Neuronal stem cell (in vitro differentiated cells): ENCODE results near the gene STAT5A.

Experiments
- DNase-seq: peaks from one replicate; pipeline ENCODE4 v3.0.0-alpha.2; 2013; ENCODE audit warnings: low spot score
- H2AFZ ChIP-seq: one replicate; pipeline ENCODE4 v1.6.1; 2013; ENCODE audit warnings: mild to moderate bottlenecking, low read length, inconsistent platforms
- H2AK5ac ChIP-seq: 2 replicates; pipeline ENCODE4 v1.6.1; 2013; ENCODE audit warnings: low read depth, mild to moderate bottlenecking, inconsistent platforms, low read length, moderate library complexity, mixed read lengths
- H2BK120ac ChIP-seq: 2 replicates; pipeline ENCODE4 v1.6.1; 2013; ENCODE audit warnings: low read depth, mild to moderate bottlenecking, inconsistent platforms, low read length, moderate library complexity, mixed read lengths
- H2BK12ac ChIP-seq: one replicate; pipeline ENCODE4 v1.6.1; 2013; ENCODE audit warnings: low read length, inconsistent platforms
- H2BK15ac ChIP-seq: 2 replicates; pipeline ENCODE4 v1.6.1; 2013; ENCODE audit warnings: mild to moderate bottlenecking, low read length, inconsistent platforms, mixed read lengths
- H2BK5ac ChIP-seq: one replicate; pipeline ENCODE4 v1.6.1; 2013; ENCODE audit warnings: inconsistent platforms, mild to moderate bottlenecking, low read length, moderate library complexity
- H3K14ac ChIP-seq: one replicate; pipeline ENCODE4 v1.6.1; 2013; ENCODE audit warnings: low read length, inconsistent platforms
- H3K18ac ChIP-seq: 2 replicates; pipeline ENCODE4 v1.6.1; 2013; ENCODE audit warnings: low read length, inconsistent platforms
- H3K23ac ChIP-seq: 2 replicates; pipeline ENCODE4 v1.6.1; 2013; ENCODE audit warnings: low read depth, mild to moderate bottlenecking, mixed read lengths, low read length, inconsistent platforms; ENCODE audit not compliant: poor library complexity
- H3K27ac ChIP-seq: replicated peaks from 3 replicates; pipeline ENCODE4 v1.5.1; 2013; ENCODE audit warnings: low read length, inconsistent platforms
- H3K27me3 ChIP-seq, 3 experiments: 2 replicates each; pipeline ENCODE4 v1.6.1; 2013; ENCODE audit warnings: low read length in 3 of 3, mild to moderate bottlenecking in 2 of 3, inconsistent platforms in 1 of 3, low read depth in 1 of 3, mixed read lengths in 1 of 3, moderate library complexity in 1 of 3; ENCODE audit not compliant: control insufficient read depth in 3 of 3, insufficient read depth in 3 of 3
- H3K36me3 ChIP-seq, 2 donors: replicated peaks in 1 of 2; 2 replicates each; pipeline ENCODE4 v1.6.1; 2013; ENCODE audit warnings: low read length in 2 of 2; ENCODE audit not compliant: control insufficient read depth in 2 of 2, insufficient read depth in 2 of 2
- H3K4ac ChIP-seq: 2 replicates; pipeline ENCODE4 v1.6.1; 2013; ENCODE audit warnings: inconsistent platforms, mild to moderate bottlenecking, low read length, moderate library complexity
- H3K4me1 ChIP-seq, 2 donors: 1 replicate in 1 of 2; 2 replicates in 1 of 2; pipeline ENCODE4 v1.6.1; 2013; ENCODE audit warnings: low read length in 2 of 2, low read depth in 1 of 2; ENCODE audit not compliant: control insufficient read depth in 2 of 2, insufficient read depth in 1 of 2
- H3K4me2 ChIP-seq: one replicate; pipeline ENCODE4 v1.6.1; 2013; ENCODE audit warnings: mild to moderate bottlenecking, low read length, inconsistent platforms; ENCODE audit not compliant: insufficient read depth, poor library complexity, severe bottlenecking
- H3K4me3 ChIP-seq, 2 donors: 2 replicates each; pipeline ENCODE4 v1.5.1; 2013; ENCODE audit warnings: low read length in 2 of 2, mild to moderate bottlenecking in 2 of 2, inconsistent platforms in 1 of 2, moderate library complexity in 1 of 2
- H3K79me1 ChIP-seq: one replicate; pipeline ENCODE4 v1.6.1; 2013; ENCODE audit warnings: low read depth, mild to moderate bottlenecking, inconsistent platforms, low read length, moderate library complexity
- H3K9ac ChIP-seq: one replicate; pipeline ENCODE4 v1.6.1; 2013; ENCODE audit warnings: mild to moderate bottlenecking, low read depth, low read length, inconsistent platforms; ENCODE audit not compliant: poor library complexity
- H3K9me3 ChIP-seq, 2 donors: replicated peaks in 1 of 2; 2 replicates each; pipeline versions ENCODE3 to v1.6.1; 2013; ENCODE audit warnings: low read length in 2 of 2, mild to moderate bottlenecking in 2 of 2, inconsistent platforms in 1 of 2, low read depth in 1 of 2, mixed read lengths in 1 of 2, moderate library complexity in 1 of 2; ENCODE audit not compliant: control insufficient read depth in 2 of 2, insufficient read depth in 1 of 2
- H4K8ac ChIP-seq: one replicate; pipeline ENCODE4 v1.6.1; 2013; ENCODE audit warnings: low read depth, mild to moderate bottlenecking, inconsistent platforms, low read length, moderate library complexity
- H4K91ac ChIP-seq: one replicate; pipeline ENCODE4 v1.6.1; 2013; ENCODE audit warnings: low read length, low read depth, mild to moderate bottlenecking, inconsistent platforms; ENCODE audit not compliant: poor library complexity
- WGBS, 2 donors: extraction: QIAGEN DNeasy Blood & Tissue Kit; methylation state at CpG; one replicate each; pipeline ENCODE4 v1.1.7; 2013; ENCODE audit warnings: missing lambda C conversion rate in 2 of 2, mixed read lengths in 1 of 2; ENCODE audit not compliant: insufficient read length in 2 of 2, insufficient replicate concordance in 1 of 2; ENCODE audit errors: extremely low coverage in 2 of 2; 5-methylcytosine and 5-hydroxymethylcytosine counted together

Gene STAT5A

DNA sequence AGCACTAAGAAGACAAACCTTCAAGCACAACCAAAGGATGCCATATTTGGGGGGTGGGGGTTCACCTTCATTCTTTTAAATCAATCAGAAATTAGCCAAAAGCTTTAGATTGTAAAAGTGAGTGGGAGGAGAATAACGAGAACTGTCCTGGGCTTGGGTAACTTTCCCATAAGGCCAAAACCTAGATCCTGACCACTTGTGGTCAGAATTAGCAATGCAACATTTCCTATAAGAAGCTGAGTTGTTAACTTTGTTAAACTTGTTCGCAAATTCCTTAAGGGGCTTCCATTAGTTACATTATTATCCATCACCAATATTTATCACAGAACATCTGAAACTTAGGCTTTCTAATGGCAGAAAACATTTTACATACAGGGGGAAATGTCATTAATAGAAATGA lies 37.2 kb upstream of the STAT5A start:
- no peaks in the 10 kb centered on the region for H3K79me1 ChIP-seq
- H3K27me3 ChIP-seq, result no peaks in the 10 kb centered on the region
- no peak overlapping the region for H2BK5ac ChIP-seq
- H3K14ac ChIP-seq, result no peak overlapping the region
- WGBS, 2 donors, result no CpG with 5 or more reads among the region's 2 CpGs
- no peaks in the 10 kb centered on the region for H3K36me3 ChIP-seq
- no peak overlapping the region for H3K4me3 ChIP-seq
- no peak overlapping the region for H2BK120ac ChIP-seq
- H3K4me1 ChIP-seq, result peaks cover 5 to 8% of the 10 kb centered on the region in 2 donors
- no peak overlapping the region for H2AFZ ChIP-seq
- no peaks in the 10 kb centered on the region for H3K9me3 ChIP-seq
- no peak overlapping the region for H2BK12ac ChIP-seq
- no peak overlapping the region for H3K23ac ChIP-seq
- no peak overlapping the region for H2BK15ac ChIP-seq
- no peak overlapping the region for H3K4ac ChIP-seq
- no peak overlapping the region for H3K4me2 ChIP-seq
- no peak overlapping the region for H2AK5ac ChIP-seq
- no peak overlapping the region for H4K8ac ChIP-seq
- no peak overlapping the region for H3K9ac ChIP-seq
- no peak overlapping the region for H3K18ac ChIP-seq
- H4K91ac ChIP-seq, result no peak overlapping the region
- H3K27ac ChIP-seq, result no peak overlapping the region
- no peak for DNase-seq

DNA sequence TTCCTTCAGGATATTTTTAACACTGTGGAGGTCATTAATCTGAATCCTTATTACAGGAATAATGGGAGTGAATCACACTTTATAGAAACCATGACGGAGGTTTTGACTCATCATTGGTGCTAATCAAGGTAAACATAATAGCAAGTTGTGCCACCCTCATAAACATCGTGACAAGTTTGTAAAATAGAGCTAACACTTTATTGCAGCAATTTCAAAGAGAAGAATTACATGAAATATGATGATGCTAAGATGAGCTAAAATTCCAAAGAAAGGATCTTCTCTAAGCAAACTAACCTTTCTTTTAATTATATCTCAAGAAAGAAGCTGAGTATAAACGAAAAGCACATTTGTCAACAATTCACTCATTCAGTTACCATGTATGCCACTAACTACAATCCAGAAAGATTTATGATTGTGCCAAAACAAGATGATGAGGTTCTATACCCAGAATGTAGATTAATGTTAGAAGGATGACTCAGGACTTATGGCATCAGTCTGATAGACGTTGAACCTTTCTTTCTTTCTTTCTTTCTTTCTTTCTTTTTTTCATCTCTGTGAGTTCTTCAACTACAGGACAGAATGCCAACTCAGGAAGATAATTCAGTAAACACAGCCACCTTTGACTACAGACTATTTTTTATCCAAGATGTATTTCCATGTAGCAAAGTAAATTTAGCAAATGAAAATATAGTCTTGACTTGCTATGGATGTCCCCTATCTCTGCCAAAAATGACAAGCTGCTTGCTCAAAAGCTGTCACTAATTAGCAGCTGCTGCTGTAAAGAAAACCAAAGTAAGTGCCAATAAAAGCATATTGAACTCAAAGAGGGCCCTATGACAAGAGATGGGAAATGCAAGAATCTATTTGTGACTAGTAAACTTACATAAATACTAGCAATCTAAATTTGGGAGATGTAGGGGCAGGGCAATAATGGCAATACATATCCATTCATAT lies 35.4 kb upstream of the STAT5A start:
- Histone ChIP-seq H2BK120ac (no peak overlapping the region), H3K4me1 (peaks cover 5 to 8% of the 10 kb centered on the region in 2 donors), H3K9me3 (no peaks in the 10 kb centered on the region), H3K9ac (no peak overlapping the region), H2BK15ac (no peak overlapping the region), H4K8ac (no peak overlapping the region), H3K23ac (no peak overlapping the region), H2BK12ac (no peak overlapping the region), H3K4me2 (no peak overlapping the region), H2AFZ (no peak overlapping the region), H2AK5ac (no peak overlapping the region), H4K91ac (no peak overlapping the region), H3K36me3 (no peaks in the 10 kb centered on the region), H3K79me1 (no peaks in the 10 kb centered on the region), H3K27ac (no peak overlapping the region), H3K27me3 (no peaks in the 10 kb centered on the region), H3K14ac (no peak overlapping the region), H3K18ac (no peak overlapping the region), H3K4ac (no peak overlapping the region), H2BK5ac (no peak overlapping the region), H3K4me3 (no peak overlapping the region)
- no peak for DNase-seq
- WGBS, 2 donors, result no CpG with 5 or more reads among the region's 4 CpGs

DNA sequence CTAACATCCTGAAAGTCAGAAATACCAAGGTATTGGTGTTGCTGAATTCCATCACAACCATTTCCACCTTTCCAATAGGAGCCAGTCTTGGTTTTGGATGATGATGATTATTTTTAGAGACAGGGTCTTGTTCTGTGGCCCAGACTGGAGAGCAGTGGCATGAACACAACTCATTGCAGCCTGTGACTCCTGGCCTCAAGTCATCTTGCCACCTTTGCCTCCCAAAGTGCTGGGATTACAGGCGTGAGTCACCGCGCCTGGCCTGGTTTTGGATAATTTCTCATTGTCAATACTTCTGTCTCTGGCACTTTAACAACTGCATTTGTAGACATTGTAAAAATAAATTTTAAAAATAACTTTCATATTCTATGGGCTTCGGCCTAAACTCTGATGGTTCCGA lies 34.7 kb upstream of the STAT5A start:
- Histone ChIP-seq H3K4me1 (peaks cover 3% of the 10 kb centered on the region in 2 donors), H3K23ac (no peak overlapping the region), H3K27me3 (no peaks in the 10 kb centered on the region), H3K14ac (no peak overlapping the region), H3K27ac (no peak overlapping the region), H4K91ac (no peak overlapping the region), H2BK120ac (no peak overlapping the region), H4K8ac (no peak overlapping the region), H3K79me1 (no peaks in the 10 kb centered on the region), H3K4me3 (no peak overlapping the region), H3K18ac (no peak overlapping the region), H3K9ac (no peak overlapping the region), H3K4ac (no peak overlapping the region), H2BK5ac (no peak overlapping the region), H2BK12ac (no peak overlapping the region), H3K9me3 (no peaks in the 10 kb centered on the region), H2BK15ac (no peak overlapping the region), H3K4me2 (no peak overlapping the region), H2AK5ac (no peak overlapping the region), H3K36me3 (no peaks in the 10 kb centered on the region), H2AFZ (no peak overlapping the region)
- no peak for DNase-seq
- WGBS, 2 donors, result no CpG with 5 or more reads among the region's 5 CpGs

DNA sequence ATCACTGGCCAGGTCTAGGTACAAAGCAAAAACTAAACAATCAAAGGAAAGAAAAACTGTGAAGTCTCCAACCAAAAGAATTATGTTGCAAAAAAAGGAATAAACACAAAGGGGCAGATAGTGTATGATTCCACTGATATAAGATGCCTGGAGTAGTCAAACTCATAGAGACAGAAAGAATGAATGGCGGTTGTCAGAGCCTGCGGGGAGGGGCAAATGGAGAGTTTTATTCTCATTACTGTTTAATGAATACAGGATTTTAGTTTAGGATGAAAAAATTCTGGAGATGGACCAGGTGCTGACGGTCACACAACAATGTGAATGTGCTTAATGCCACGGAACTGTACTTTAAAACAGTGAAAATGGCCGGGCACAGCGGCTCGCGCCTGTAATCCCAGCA lies 32.9 kb upstream of the STAT5A start:
- no peak overlapping the region for H3K4me3 ChIP-seq
- DNase-seq, result no peak
- no peak overlapping the region for H2AFZ ChIP-seq
- H3K36me3 ChIP-seq, result no peaks in the 10 kb centered on the region
- no peak overlapping the region for H2BK15ac ChIP-seq
- H3K4me1 ChIP-seq, result no peaks in the 10 kb centered on the region
- H2AK5ac ChIP-seq, result no peak overlapping the region
- H3K14ac ChIP-seq, result no peak overlapping the region
- H3K23ac ChIP-seq, result no peak overlapping the region
- no peak overlapping the region for H3K18ac ChIP-seq
- WGBS, 2 donors, result no CpG with 5 or more reads among the region's 8 CpGs
- H3K27me3 ChIP-seq, result no peaks in the 10 kb centered on the region
- H3K9me3 ChIP-seq, result no peaks in the 10 kb centered on the region
- no peak overlapping the region for H2BK5ac ChIP-seq
- H4K8ac ChIP-seq, result no peak overlapping the region
- H3K9ac ChIP-seq, result no peak overlapping the region
- no peaks in the 10 kb centered on the region for H3K79me1 ChIP-seq
- H3K4ac ChIP-seq, result no peak overlapping the region
- no peak overlapping the region for H3K4me2 ChIP-seq
- no peak overlapping the region for H4K91ac ChIP-seq
- no peak overlapping the region for H2BK12ac ChIP-seq
- no peak overlapping the region for H2BK120ac ChIP-seq
- H3K27ac ChIP-seq, result no peak overlapping the region
